K562 (cell line): Measurements from ENCODE around the gene SPRR2G. TPM values are rescaled to one million over a fixed set of nuclear protein-coding genes. Genes with fewer than 3 reads are reported as not detected.

ENCODE experiments used
- ATAC-seq: fragments of 200-7000 bp; cut with Tn5 transposase; 3 replicates; pipeline ENCODE4 v1.9.1; 2020; ENCODE audit warnings: moderate library complexity
- BruUV-seq: library from RNA; stranded (reverse); fragments of 400-500 nt; replicated peaks from 2 replicates; lab custom pipeline; 2021; lab: Mats Ljungman, UMichigan
- CTCF ChIA-PET: fragments of 300-600 bp; formaldehyde crosslinking; extraction: SDS; loops from one replicate; lab custom pipeline; 2021; ENCODE audit warnings: low intra/inter-chr PET ratio; lab: Yijun Ruan, JAX
- POLR2A ChIA-PET: fragments of 300-600, 350-650 bp; sonication (Branson Sonifier 250); formaldehyde crosslinking; extraction: SDS; loops from one replicate; lab custom pipeline; 2021; ENCODE audit warnings: antibody characterized with exemption, inconsistent platforms; lab: Yijun Ruan, JAX
- DNase-seq, 4 experiments: peaks; one replicate each; pipeline versions ENCODE4 v3.0.0 to v3.0.0-alpha.2; 2011 to 2018; ENCODE audit warnings: low spot score in 3 of 4, mixed read lengths in 3 of 4; ENCODE audit errors: extremely low read depth in 1 of 4
- FAIRE-seq: peaks from 2 replicates; lab custom pipeline; 2011; peaks lifted over from hg19 to GRCh38; lab: Jason Lieb, UNC
- H2AFZ ChIP-seq: 2 replicates; pipeline ENCODE4 v1.6.0; 2011; ENCODE audit warnings: low read depth, low read length, control low read depth, inconsistent platforms
- H3K27ac ChIP-seq: fragments of 200-600 bp; 3 replicates; pipeline ENCODE4 v1.8.0; 2011; ENCODE audit warnings: low read depth, mild to moderate bottlenecking, control low read depth, inconsistent platforms, low read length, moderate library complexity, mixed read lengths; ENCODE audit errors: extremely low read depth
- H3K27me3 ChIP-seq, 2 experiments: fragments of 300-600 bp in 1 of 2; 2 replicates in 1 of 2; 3 replicates in 1 of 2; pipeline versions ENCODE4 v1.6.0 to v1.8.0; 2011; ENCODE audit warnings: inconsistent platforms in 2 of 2, low read length in 2 of 2, mild to moderate bottlenecking in 1 of 2, mixed read lengths in 1 of 2, moderate library complexity in 1 of 2; ENCODE audit not compliant: control insufficient read depth in 2 of 2, insufficient read depth in 2 of 2
- H3K36me3 ChIP-seq: fragments of 300-600 bp; 3 replicates; pipeline ENCODE4 v1.8.0; 2011; ENCODE audit warnings: mild to moderate bottlenecking, low read length, inconsistent platforms; ENCODE audit not compliant: control insufficient read depth, insufficient read depth
- H3K4me1 ChIP-seq, 2 experiments: fragments of 200-600 bp in 1 of 2; replicated peaks in 1 of 2; 2 replicates in 1 of 2; 3 replicates in 1 of 2; pipeline versions ENCODE4 v1.5.1 to v1.8.0; 2011; ENCODE audit warnings: inconsistent platforms in 2 of 2, low read length in 2 of 2, mild to moderate bottlenecking in 1 of 2, mixed read lengths in 1 of 2, moderate library complexity in 1 of 2; ENCODE audit not compliant: control insufficient read depth in 2 of 2, insufficient read depth in 2 of 2
- H3K4me2 ChIP-seq: 2 replicates; pipeline ENCODE4 v1.6.1; 2011; ENCODE audit warnings: low read length, control low read depth, inconsistent platforms, mixed read lengths; ENCODE audit not compliant: insufficient read depth
- H3K4me3 ChIP-seq: fragments of 200-600 bp; sonication (generic), shearing (Covaris generic); 2 replicates; pipeline ENCODE4 v1.5.1; 2016; ENCODE audit warnings: control low read depth, inconsistent platforms
- H3K79me2 ChIP-seq: fragments of 200-600 bp; 3 replicates; pipeline ENCODE4 v1.8.0; 2011; ENCODE audit warnings: low read length, inconsistent platforms; ENCODE audit not compliant: control insufficient read depth, insufficient read depth
- H3K9ac ChIP-seq, 2 experiments: 2 replicates each; pipeline versions ENCODE4 v1.6.0 to v1.6.1; 2011; ENCODE audit warnings: low read depth in 2 of 2, low read length in 2 of 2, control low read depth in 1 of 2, inconsistent platforms in 1 of 2, mild to moderate bottlenecking in 1 of 2, mixed read lengths in 1 of 2; ENCODE audit not compliant: insufficient read depth in 1 of 2
- H3K9me1 ChIP-seq: one replicate; pipeline ENCODE4 v1.6.0; 2011; ENCODE audit warnings: inconsistent platforms, mild to moderate bottlenecking, low read length, moderate library complexity; ENCODE audit not compliant: control insufficient read depth, insufficient read depth
- H3K9me3 ChIP-seq: replicated peaks from 2 replicates; pipeline ENCODE4 v1.5.1; 2011; ENCODE audit warnings: low read depth, low read length, inconsistent platforms; ENCODE audit not compliant: control insufficient read depth, insufficient read depth
- H4K20me1 ChIP-seq: replicated peaks from 2 replicates; pipeline ENCODE4 v1.6.1; 2011; ENCODE audit warnings: low read length, inconsistent platforms, mixed read lengths; ENCODE audit not compliant: control insufficient read depth, insufficient read depth
- ADNP ChIP-seq: fragments of 200-800 bp; sonication (Bioruptor generic); IDR thresholded peaks from 2 replicates; pipeline ENCODE4 v1.6.1; 2016; ENCODE audit warnings: missing genetic modification characterization, missing compliant biosample characterization
- BRD9 ChIP-seq: fragments of 450-650 bp; IDR thresholded peaks from 2 replicates; pipeline ENCODE4 v1.6.1; 2018; ENCODE audit warnings: low read depth; ENCODE audit not compliant: partially characterized antibody
- CHD4 ChIP-seq: fragments of 200-600 bp; sonication (generic); IDR thresholded peaks from 3 replicates; pipeline ENCODE4 v1.6.1; 2012; ENCODE audit warnings: low read depth, mild to moderate bottlenecking, mixed read lengths, low read length, inconsistent platforms; ENCODE audit not compliant: insufficient read depth, insufficient replicate concordance, poor library complexity, severe bottlenecking
- FOXK1 ChIP-seq: sonication (generic); formaldehyde crosslinking; IDR thresholded peaks from 2 replicates; pipeline ENCODE4 v1.8.0; 2022; ENCODE audit warnings: missing genetic modification reagents, mild to moderate bottlenecking, borderline replicate concordance
- FUS ChIP-seq: fragments of 200-400 bp; formaldehyde crosslinking; optimal IDR thresholded peaks from 2 replicates; pipeline ENCODE3; 2017; ENCODE audit warnings: low read depth, low read length
- HMGN3 ChIP-seq: IDR thresholded peaks from 2 replicates; pipeline ENCODE4 v1.6.1; 2011; ENCODE audit warnings: borderline replicate concordance, low read depth, mild to moderate bottlenecking, mixed read lengths, low read length; ENCODE audit not compliant: insufficient read length; ENCODE audit errors: extremely low read depth
- HOMEZ ChIP-seq: fragments of 250-450 bp; sonication (Bioruptor Pico); IDR thresholded peaks from 2 replicates; pipeline ENCODE4 v1.4.0; 2020; ENCODE audit warnings: mild to moderate bottlenecking, moderate library complexity
- KAT2B ChIP-seq: IDR thresholded peaks from one replicate; pipeline ENCODE4 v1.6.1; 2012; ENCODE audit warnings: low read depth, mild to moderate bottlenecking, control low read depth, inconsistent platforms, low read length, moderate library complexity
- LARP7 ChIP-seq: fragments of 450-650 bp; IDR thresholded peaks from 2 replicates; pipeline ENCODE4 v1.6.1; 2016
- NR1H2 ChIP-seq: sonication (generic); formaldehyde crosslinking; IDR thresholded peaks from 2 replicates; pipeline ENCODE4 v1.4.0; 2020; ENCODE audit warnings: mild to moderate bottlenecking, missing genetic modification reagents
- PHB2 ChIP-seq: fragments of 450-650 bp; IDR thresholded peaks from 2 replicates; pipeline ENCODE4 v1.6.1; 2017; ENCODE audit warnings: low read depth
- PPARD ChIP-seq: fragments of 250-450 bp; sonication (Bioruptor Pico); IDR thresholded peaks from 2 replicates; pipeline ENCODE4 v1.8.0; 2022; ENCODE audit warnings: inconsistent platforms, mild to moderate bottlenecking, moderate library complexity
- SMAD2 ChIP-seq: fragments of 150-350 bp; IDR thresholded peaks from 2 replicates; pipeline ENCODE4 v1.6.1; 2014; ENCODE audit warnings: low read depth, mild to moderate bottlenecking, low read length
- SPI1 ChIP-seq: IDR thresholded peaks from 2 replicates; pipeline ENCODE4 v1.6.1; 2011; ENCODE audit warnings: low read depth, low read length, control low read depth, borderline replicate concordance
- ZFP36 ChIP-seq: fragments of 150-350 bp; IDR thresholded peaks from 2 replicates; pipeline ENCODE4 v1.6.1; 2018; ENCODE audit warnings: low read length, low read depth; ENCODE audit not compliant: partially characterized antibody
- ZNF174 ChIP-seq: fragments of 250-450 bp; sonication (Bioruptor Pico); IDR thresholded peaks from 2 replicates; pipeline ENCODE4 v1.4.0; 2020; ENCODE audit warnings: mild to moderate bottlenecking
- ZNF212 ChIP-seq: fragments of 450-650 bp; formaldehyde crosslinking; IDR thresholded peaks from 2 replicates; pipeline ENCODE4 v1.4.0; 2020; ENCODE audit warnings: mild to moderate bottlenecking
- ZNF280A ChIP-seq: fragments of 450-650 bp; IDR thresholded peaks from 2 replicates; pipeline ENCODE4 v1.6.1; 2018; ENCODE audit warnings: mild to moderate bottlenecking, low read depth; ENCODE audit not compliant: partially characterized antibody
- ZNF57 ChIP-seq: fragments of 450-650 bp; formaldehyde crosslinking; IDR thresholded peaks from 2 replicates; pipeline ENCODE4 v1.4.0; 2020; ENCODE audit warnings: mild to moderate bottlenecking, moderate library complexity
- WGBS: fragments of 100-300 bp; shearing (Covaris generic); methylation state at CpG from one replicate; pipeline ENCODE4 v1.1.6; 2016; ENCODE audit warnings: low coverage, mixed read lengths; ENCODE audit not compliant: insufficient coverage; ENCODE audit errors: missing lambda C conversion rate; 5-methylcytosine and 5-hydroxymethylcytosine counted together
- in situ Hi-C: fragments of 300-500 bp; cut with MboI; formaldehyde crosslinking; loops from 4 replicates; pipeline ENCODE4 v1.15.0; 2018; ENCODE audit warnings: inconsistent platforms, mixed read lengths
- intact Hi-C: fragments of 100-400 bp; cut with micrococcal nuclease; formaldehyde crosslinking; loops from 2 replicates; pipeline ENCODE4 v1.14.2; 2022
- polyA plus RNA-seq, 8 experiments: library from polyadenylated mRNA; depleted of rRNA in 4 of 8; stranded (reverse) in 5 of 8; unstranded in 3 of 8; fragments of >200 nt; fragmentation: Nextera tagmentation in 2 of 8; fragmentation: Illumina TruSeq in 1 of 8; extraction: Ambion mirVana in 2 of 8; extraction: Trizol in 1 of 8; gene quantifications; 2 replicates each; pipeline versions ENCODE4 v1.2.1 to v1.2.3, GENCODE V29; 2011 to 2014; ENCODE audit warnings: inconsistent platforms in 1 of 8, missing spikeins in 1 of 8
- total RNA-seq, 7 experiments: library from RNA; depleted of rRNA in 6 of 7; stranded (reverse); fragments of >200 nt in 6 of 7; fragmentation: Illumina TruSeq in 2 of 7; extraction: Trizol in 2 of 7; gene quantifications; 2 replicates each; pipeline versions ENCODE4 v1.2.1 to v1.2.3, GENCODE V29; 2011 to 2021; ENCODE audit warnings: low replicate concordance in 1 of 7

SPRR2G gene
- total and polyA plus RNA-seq, 9 of the 15 experiments (the other 6 are each of a cell fraction or from before 2014, with no cell fraction given) = not detected

GRCh38 chr1:153133743-153134142 is 16.9 kb downstream of the SPRR2G start (continued):
- TF ChIP-seq HOMEZ (CRISPR knock-in tag) = no peak
- TF ChIP-seq ZNF57 = no peak
- no peak for TF ChIP-seq HMGN3
- TF ChIP-seq, all 486 proteins: peak for 0

GRCh38 chr1:153133267-153133666 is 17.4 kb downstream of the SPRR2G start:
- H4K20me1 ChIP-seq = no peaks in the 10 kb centered on the region
- no peaks in the 10 kb centered on the region for H3K79me2 ChIP-seq
- no peak for ATAC-seq
- H3K4me3 ChIP-seq = no peak overlapping the region
- BruUV-seq = no TSS peak
- TF ChIP-seq SPI1 (no peak), ZNF174 (no peak), LARP7 (no peak), ADNP (no peak), ZNF212 (CRISPR knock-in tag) (no peak), ZFP36 (no peak), CHD4 (no peak), FOXK1 (CRISPR knock-in tag) (no peak), BRD9 (no peak), ZNF280A (no peak), PPARD (CRISPR knock-in tag) (no peak), KAT2B (no peak), FUS (no peak), NR1H2 (CRISPR knock-in tag) (no peak), SMAD2 (no peak), PHB2 (no peak)
- no peaks in the 10 kb centered on the region for H3K36me3 ChIP-seq
- no peak for FAIRE-seq
- no peak overlapping the region for H3K27ac ChIP-seq
- no peaks in the 10 kb centered on the region for H3K9me1 ChIP-seq
- H2AFZ ChIP-seq = no peak overlapping the region
- no peak for DNase-seq
- in situ Hi-C loops (no loop called here), intact Hi-C loops (no loop called here)
- H3K9ac ChIP-seq = no peak overlapping the region
- no peaks in the 10 kb centered on the region for H3K9me3 ChIP-seq
- H3K4me2 ChIP-seq = no peak overlapping the region
- H3K4me1 ChIP-seq = no peaks in the 10 kb centered on the region
- 23% methylated on average over 1 of the region's 1 CpG for WGBS
- ChIA-PET POLR2A (interaction anchor here (0.7 kb wide), 1 partner anchor 276 kb away, joined by 4 read pairs; no protein-coding TSS in a partner anchor), CTCF (no interaction called here)
- H3K27me3 ChIP-seq = 0 out of 5 replicates have a peak, but pooled peaks cover 0 to 3% of the 10 kb centered on the region in 2 experiments
